Measurements from ENCODE around the gene NBPF3.

GRCh38 chr1:21439345-21439720, 604 bp upstream of the NBPF3 start:
- no peak for TF ChIP-seq CTCF (IDR thresholded peaks at IDR 0.05)
- TF ChIP-seq POLR2A (IDR thresholded peaks at IDR 0.05) = no peak
